Vagina (tissue), 2 donors: ENCODE data around the gene PPFIBP2.

ENCODE experiments used
- POLR2A ChIP-seq, 2 donors: fragments of 450-650 bp; IDR thresholded peaks; one replicate each; pipeline ENCODE4 v1.6.1; 2017; ENCODE audit warnings: antibody characterized with exemption in 2 of 2, mild to moderate bottlenecking in 2 of 2, moderate library complexity in 2 of 2
- POLR2AphosphoS5 ChIP-seq, 2 donors: sonication (generic); formaldehyde crosslinking; IDR thresholded peaks; one replicate each; pipeline ENCODE4 v1.9.0; 2017; ENCODE audit warnings: antibody characterized with exemption in 2 of 2, mild to moderate bottlenecking in 2 of 2, low read depth in 1 of 2; ENCODE audit not compliant: insufficient read depth in 1 of 2
- TF ChIP-seq, protein P1 (sequence below), 3 experiments: fragments of 450-650 bp in 2 of 3; fragments of 200-600 bp in 1 of 3; sonication (generic) in 1 of 3; IDR thresholded peaks; one replicate each; pipeline ENCODE4 v1.5.1; 2017 to 2019; ENCODE audit warnings: antibody characterized with exemption in 3 of 3, mild to moderate bottlenecking in 2 of 3, moderate library complexity in 2 of 3

DNA sequence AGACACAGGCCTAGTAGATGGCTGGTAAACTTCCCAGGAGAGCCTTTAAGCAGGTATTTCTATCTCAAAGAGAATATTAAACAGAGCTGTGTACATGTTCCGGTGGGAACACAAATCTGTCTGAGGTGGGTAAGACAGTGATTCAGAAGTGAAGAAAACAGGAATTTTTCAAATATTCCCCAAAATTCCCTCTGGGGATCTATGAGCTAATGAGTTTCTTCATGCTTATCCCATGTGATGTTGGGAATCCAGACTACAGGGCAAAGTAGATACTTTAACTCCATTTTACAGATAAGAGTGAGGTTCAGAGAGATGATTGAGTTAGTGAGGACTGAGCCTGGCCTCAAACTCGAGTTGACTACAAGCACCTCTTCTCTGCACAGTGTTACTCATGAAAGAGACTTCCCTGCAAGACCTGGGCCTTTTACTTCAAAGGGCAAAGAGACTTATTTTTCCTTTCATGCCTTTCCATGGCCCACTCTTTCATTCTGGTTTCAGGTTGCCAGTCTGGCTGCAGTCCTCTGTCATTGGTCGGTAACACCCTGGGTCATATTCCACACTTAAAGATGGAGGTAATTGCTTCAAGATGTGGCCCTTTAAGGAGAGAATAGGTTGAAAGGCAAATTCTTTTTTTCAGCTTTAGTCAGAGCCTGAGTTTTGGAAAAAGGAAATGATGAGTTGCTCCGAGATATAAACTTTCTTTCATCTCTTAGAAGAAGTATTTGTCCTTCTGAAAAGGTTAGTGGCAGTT is 89.4 kb downstream of the PPFIBP2 start:
- no peak for TF ChIP-seq POLR2AphosphoS5 (IDR thresholded peaks at IDR 0.05; ENCODE audit: insufficient read depth in 1 of 2, low read depth in 1 of 2)
- TF ChIP-seq, protein P1, sequence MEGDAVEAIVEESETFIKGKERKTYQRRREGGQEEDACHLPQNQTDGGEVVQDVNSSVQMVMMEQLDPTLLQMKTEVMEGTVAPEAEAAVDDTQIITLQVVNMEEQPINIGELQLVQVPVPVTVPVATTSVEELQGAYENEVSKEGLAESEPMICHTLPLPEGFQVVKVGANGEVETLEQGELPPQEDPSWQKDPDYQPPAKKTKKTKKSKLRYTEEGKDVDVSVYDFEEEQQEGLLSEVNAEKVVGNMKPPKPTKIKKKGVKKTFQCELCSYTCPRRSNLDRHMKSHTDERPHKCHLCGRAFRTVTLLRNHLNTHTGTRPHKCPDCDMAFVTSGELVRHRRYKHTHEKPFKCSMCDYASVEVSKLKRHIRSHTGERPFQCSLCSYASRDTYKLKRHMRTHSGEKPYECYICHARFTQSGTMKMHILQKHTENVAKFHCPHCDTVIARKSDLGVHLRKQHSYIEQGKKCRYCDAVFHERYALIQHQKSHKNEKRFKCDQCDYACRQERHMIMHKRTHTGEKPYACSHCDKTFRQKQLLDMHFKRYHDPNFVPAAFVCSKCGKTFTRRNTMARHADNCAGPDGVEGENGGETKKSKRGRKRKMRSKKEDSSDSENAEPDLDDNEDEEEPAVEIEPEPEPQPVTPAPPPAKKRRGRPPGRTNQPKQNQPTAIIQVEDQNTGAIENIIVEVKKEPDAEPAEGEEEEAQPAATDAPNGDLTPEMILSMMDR (IDR thresholded peaks at IDR 0.05), result no peak
- TF ChIP-seq POLR2A (IDR thresholded peaks at IDR 0.05), result no peak
